GM23338 (cell line): ENCODE results near the gene FITM2. TPM values are rescaled to one million over a fixed set of nuclear protein-coding genes. Genes with fewer than 3 reads are reported as not detected.

Experiments used
- ATAC-seq: fragments of 200-7000 bp; cut with Tn5 transposase; 3 replicates; pipeline ENCODE4 v1.9.1; 2020
- DNase-seq: peaks from one replicate; pipeline ENCODE4 v3.0.0-alpha.2; 2015; ENCODE audit warnings: low spot score
- H2AFZ ChIP-seq: fragments of 200-600 bp; sonication (generic); 2 replicates; pipeline ENCODE4 v1.8.0; 2016; ENCODE audit warnings: antibody characterized with exemption, mild to moderate bottlenecking, moderate library complexity
- H3F3A ChIP-seq: fragments of 200-600 bp; sonication (generic); replicated peaks from 2 replicates; pipeline ENCODE4 v1.8.0; 2017; ENCODE audit warnings: antibody characterized with exemption, mixed run types, low read depth
- H3K27ac ChIP-seq: fragments of 200-600 bp; sonication (generic); 2 replicates; pipeline ENCODE4 v1.6.1; 2016; ENCODE audit warnings: low read depth
- H3K27me3 ChIP-seq: fragments of 200-600 bp; sonication (generic); 2 replicates; pipeline ENCODE4 v1.8.0; 2016; ENCODE audit warnings: mild to moderate bottlenecking, mixed run types, moderate library complexity; ENCODE audit not compliant: insufficient read depth
- H3K36me3 ChIP-seq: fragments of 200-600 bp; sonication (generic); 2 replicates; pipeline ENCODE4 v1.8.0; 2016; ENCODE audit warnings: mild to moderate bottlenecking; ENCODE audit not compliant: insufficient read depth
- H3K4me1 ChIP-seq: fragments of 200-600 bp; sonication (generic); 2 replicates; pipeline ENCODE4 v1.8.0; 2016; ENCODE audit warnings: mild to moderate bottlenecking, moderate library complexity; ENCODE audit not compliant: insufficient read depth
- H3K4me2 ChIP-seq: fragments of 200-600 bp; sonication (generic); 2 replicates; pipeline ENCODE4 v1.7.1; 2017; ENCODE audit warnings: mixed run types
- H3K4me3 ChIP-seq: fragments of 200-600 bp; sonication (generic); 2 replicates; pipeline ENCODE4 v1.6.1; 2016; ENCODE audit warnings: mixed run types
- H3K79me2 ChIP-seq: fragments of 200-600 bp; sonication (generic); replicated peaks from 2 replicates; pipeline ENCODE4 v1.8.0; 2017; ENCODE audit warnings: mild to moderate bottlenecking; ENCODE audit not compliant: insufficient read depth
- H3K9me2 ChIP-seq: fragments of 200-600 bp; sonication (generic); 2 replicates; pipeline ENCODE4 v1.8.0; 2017; ENCODE audit not compliant: insufficient read depth
- H4K20me1 ChIP-seq: fragments of 200-600 bp; sonication (generic); replicated peaks from 2 replicates; pipeline ENCODE4 v1.8.0; 2017; ENCODE audit warnings: mild to moderate bottlenecking; ENCODE audit not compliant: insufficient read depth
- H3K27ac Mint-ChIP-seq: 2 replicates; pipeline ENCODE4 v1.8.0; 2020; ENCODE audit warnings: inconsistent platforms, mild to moderate bottlenecking, moderate library complexity, mixed read lengths
- H3K27me3 Mint-ChIP-seq: 3 replicates; pipeline ENCODE4 v1.8.0; 2022; ENCODE audit warnings: low read depth, mild to moderate bottlenecking, moderate library complexity, mixed read lengths, inconsistent platforms; ENCODE audit not compliant: insufficient read depth, poor library complexity
- H3K36me3 Mint-ChIP-seq: 3 replicates; pipeline ENCODE4 v1.8.0; 2021; ENCODE audit warnings: low read depth, mild to moderate bottlenecking, inconsistent platforms, moderate library complexity, mixed read lengths
- H3K4me1 Mint-ChIP-seq: 3 replicates; pipeline ENCODE4 v1.8.0; 2020; ENCODE audit warnings: mild to moderate bottlenecking, inconsistent platforms, mixed read lengths
- H3K4me3 Mint-ChIP-seq: 3 replicates; pipeline ENCODE4 v1.8.0; 2021; ENCODE audit warnings: moderate library complexity, mild to moderate bottlenecking, inconsistent platforms, mixed read lengths
- H3K9me3 Mint-ChIP-seq: 3 replicates; pipeline ENCODE4 v1.8.0; 2020; ENCODE audit warnings: moderate library complexity, mild to moderate bottlenecking, inconsistent platforms, mixed read lengths
- CREB1 ChIP-seq: fragments of 250-450 bp; sonication (Bioruptor Pico); IDR thresholded peaks from 2 replicates; pipeline ENCODE4 v1.5.0; 2020; ENCODE audit warnings: low read depth, mild to moderate bottlenecking, moderate library complexity
- CTCF ChIP-seq, 2 experiments: fragments of 200-600 bp in 1 of 2; sonication (generic) in 1 of 2; conservative IDR thresholded peaks; 2 replicates each; pipeline versions ENCODE4 v1.5.1 to v1.6.1; 2016 to 2017; ENCODE audit warnings: antibody characterized with exemption in 2 of 2, low read depth in 2 of 2, mild to moderate bottlenecking in 2 of 2, moderate library complexity in 1 of 2
- EZH2phosphoT487 ChIP-seq: fragments of 200-600 bp; sonication (generic); IDR thresholded peaks from one replicate; pipeline ENCODE4 v1.8.1; 2018; ENCODE audit warnings: antibody characterized with exemption; ENCODE audit not compliant: unreplicated experiment
- JUNB ChIP-seq: IDR thresholded peaks from one replicate; pipeline ENCODE4 v1.6.1; 2016; ENCODE audit warnings: antibody characterized with exemption; ENCODE audit not compliant: unreplicated experiment
- NANOG ChIP-seq: IDR thresholded peaks from 2 replicates; pipeline ENCODE4 v1.6.1; 2016; ENCODE audit warnings: antibody characterized with exemption, borderline replicate concordance
- POLR2AphosphoS5 ChIP-seq: IDR thresholded peaks from 2 replicates; pipeline ENCODE4 v1.6.1; 2016; ENCODE audit warnings: antibody characterized with exemption, low read depth
- REST ChIP-seq: IDR thresholded peaks from one replicate; pipeline ENCODE4 v1.6.1; 2018; ENCODE audit warnings: antibody characterized with exemption; ENCODE audit not compliant: unreplicated experiment
- STAT1 ChIP-seq: IDR thresholded peaks from one replicate; pipeline ENCODE4 v1.6.1; 2016; ENCODE audit warnings: antibody characterized with exemption; ENCODE audit not compliant: unreplicated experiment
- ZNF114 ChIP-seq: fragments of 250-450 bp; sonication (Bioruptor Pico); IDR thresholded peaks from 2 replicates; pipeline ENCODE4 v1.5.0; 2020; ENCODE audit warnings: mild to moderate bottlenecking, moderate library complexity
- ZNF331 ChIP-seq: fragments of 250-450 bp; sonication (Bioruptor Pico); IDR thresholded peaks from 2 replicates; pipeline ENCODE4 v1.5.0; 2020; ENCODE audit warnings: low read depth, mild to moderate bottlenecking, moderate library complexity
- long read RNA-seq: library from polyadenylated mRNA; unstranded; transcript quantifications from one replicate; pipeline ENCODE4 v2.0.0, GENCODE V29; 2020; ENCODE audit not compliant: unreplicated experiment
- polyA plus RNA-seq: library from polyadenylated mRNA; unstranded; fragments of >200 nt; fragmentation: Nextera tagmentation; extraction: Ambion mirVana; gene quantifications from 2 replicates; pipeline ENCODE4 v1.2.1, GENCODE V29; 2016
- total RNA-seq: library from RNA; depleted of rRNA; stranded (reverse); fragments of >200 nt; shearing (Covaris generic); gene quantifications from 2 replicates; pipeline ENCODE4 v1.2.3, GENCODE V29; 2014; rRNA removed

The FITM2 gene
- total RNA-seq: 1.6 and 3.5 TPM in 2 replicates
- polyA plus RNA-seq: 0.73 and 0.87 TPM in 2 replicates
- long read RNA-seq, full-length matches to known transcripts: 1 of 2 reads
- long read RNA-seq, partial matches to known transcripts: 0 of 2 reads
- long read RNA-seq, other reads (novel, unspliced or antisense): 1 of 2 reads

- peaks cover 27% of the 10 kb centered on the region for H3K27me3 ChIP-seq
- H3K9me3 Mint-ChIP-seq: no peaks in the 10 kb centered on the region
- DNase-seq (peak; percentile 97), ATAC-seq (peak; percentile 96)
- no peaks in the 10 kb centered on the region for H3F3A ChIP-seq
- H3K9me2 ChIP-seq: no peaks in the 10 kb centered on the region
- H3K36me3 ChIP-seq: no peaks in the 10 kb centered on the region
- no peaks in the 10 kb centered on the region for H4K20me1 ChIP-seq
- peaks cover 19% of the 10 kb centered on the region for H3K27me3 Mint-ChIP-seq
- no peaks in the 10 kb centered on the region for H3K4me1 ChIP-seq
- peak within 1 kb of the TSS; percentile 95 for H3K4me3 ChIP-seq
- no peak within 1 kb of the TSS for H3K27ac Mint-ChIP-seq
- peaks cover 8% of the 10 kb centered on the region for H3K4me1 Mint-ChIP-seq
- TF ChIP-seq POLR2AphosphoS5 (peak; percentile 79), NANOG (no peak), CREB1 (CRISPR knock-in tag) (peak; percentile 63; the same call in 1 of the 2 replicates), CTCF (conservative IDR thresholded peaks at IDR 0.05; ENCODE audit: low read depth in 2 of 2) (peak; percentile 73 to 97), ZNF114 (CRISPR knock-in tag) (no peak), REST (no peak)
- peak within 1 kb of the TSS; percentile 97 for H3K4me2 ChIP-seq
- peak within 1 kb of the TSS; percentile 97 for H2AFZ ChIP-seq
- H3K36me3 Mint-ChIP-seq: no peaks in the 10 kb centered on the region; the same call in 2 of the 3 replicates
- H3K27ac ChIP-seq: no peak within 1 kb of the TSS
- H3K4me3 Mint-ChIP-seq: peak within 1 kb of the TSS; percentile 84
- H3K79me2 ChIP-seq: no peaks in the 10 kb centered on the region
Observed at GRCh38 chr20:44310664-44311639, at the start of gene FITM2. FITM2 (minus strand) TSS chr20:44311202; CDS start chr20:44311148, 54 bp downstream.

- no peaks in the 10 kb centered on the region for H3K4me1 ChIP-seq
- ATAC-seq (no peak), DNase-seq (no peak)
- Mint-ChIP-seq H3K4me3 (no peak overlapping the region), H3K4me1 (no peaks in the 10 kb centered on the region), H3K36me3 (no peaks in the 10 kb centered on the region), H3K27me3 (peaks cover 3% of the 10 kb centered on the region), H3K27ac (no peak overlapping the region), H3K9me3 (no peaks in the 10 kb centered on the region)
- no peaks in the 10 kb centered on the region for H3K36me3 ChIP-seq
- no peak overlapping the region for H3K4me3 ChIP-seq
- H3F3A ChIP-seq: no peaks in the 10 kb centered on the region
- no peak overlapping the region for H3K4me2 ChIP-seq
- H2AFZ ChIP-seq: no peak overlapping the region
- no peaks in the 10 kb centered on the region for H3K9me2 ChIP-seq
- no peaks in the 10 kb centered on the region for H3K79me2 ChIP-seq
- no peak overlapping the region for H3K27ac ChIP-seq
- H4K20me1 ChIP-seq: no peaks in the 10 kb centered on the region
- H3K27me3 ChIP-seq: no peaks in the 10 kb centered on the region
- no peak for TF ChIP-seq ZNF331 (CRISPR knock-in tag)
- no peak for TF ChIP-seq ZNF114 (CRISPR knock-in tag)
- TF ChIP-seq POLR2AphosphoS5: no peak
- TF ChIP-seq STAT1: no peak
- no peak for TF ChIP-seq EZH2phosphoT487
- TF ChIP-seq NANOG: no peak
- TF ChIP-seq JUNB: no peak
Observed at GRCh38 chr20:44360221-44360620, 49.2 kb upstream of the FITM2 start.
